ENCODE results near the gene SLC29A1. TPM values are rescaled to one million over a fixed set of nuclear protein-coding genes. Genes with fewer than 3 reads are reported as not detected.

The SLC29A1 gene
- total and polyA plus RNA-seq, 9 of the 15 experiments (the other 6 are each of a cell fraction or from before 2014, with no cell fraction given): 18.9 to 170 (median 57.7) TPM

DNA sequence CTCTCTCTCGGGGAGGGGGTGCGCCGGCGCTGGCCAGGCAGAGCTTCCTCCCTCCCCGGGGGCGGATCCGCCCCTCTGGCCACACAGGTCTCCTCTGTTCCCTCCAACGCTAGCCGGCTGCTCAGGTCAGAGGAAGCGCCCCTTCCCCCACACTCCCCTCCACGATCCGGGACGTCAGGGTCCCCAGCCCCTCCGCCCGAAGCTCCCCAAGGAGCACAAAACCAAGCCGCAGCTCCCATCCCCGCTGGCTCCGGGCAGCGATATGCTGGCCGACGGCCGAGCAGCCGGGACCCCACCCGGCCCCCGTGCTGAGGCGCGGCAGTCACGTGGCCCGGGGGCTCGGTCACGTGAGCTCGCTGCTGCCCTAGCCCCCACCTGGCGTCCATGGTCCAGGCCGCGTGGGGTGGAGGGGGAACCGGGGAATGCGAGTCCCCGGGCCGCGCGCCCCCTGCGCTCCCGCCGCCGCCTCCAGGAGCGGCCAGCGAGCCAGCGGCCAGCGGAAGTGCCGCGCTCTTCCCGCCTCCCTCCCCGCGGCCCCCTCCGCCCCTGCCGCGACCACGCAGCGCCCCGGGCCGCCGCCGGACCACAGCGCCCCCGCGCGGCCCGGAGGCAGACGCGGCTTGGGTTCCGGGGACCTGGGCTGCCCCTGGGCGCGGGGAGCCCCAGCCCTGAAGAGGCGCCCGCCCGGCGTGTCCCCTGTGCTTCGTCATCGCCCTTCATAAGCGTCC is 33.8 kb downstream of the SLC29A1 start, which contains the start of gene SLC35B2 (continued):
- TF ChIP-seq, protein P1, sequence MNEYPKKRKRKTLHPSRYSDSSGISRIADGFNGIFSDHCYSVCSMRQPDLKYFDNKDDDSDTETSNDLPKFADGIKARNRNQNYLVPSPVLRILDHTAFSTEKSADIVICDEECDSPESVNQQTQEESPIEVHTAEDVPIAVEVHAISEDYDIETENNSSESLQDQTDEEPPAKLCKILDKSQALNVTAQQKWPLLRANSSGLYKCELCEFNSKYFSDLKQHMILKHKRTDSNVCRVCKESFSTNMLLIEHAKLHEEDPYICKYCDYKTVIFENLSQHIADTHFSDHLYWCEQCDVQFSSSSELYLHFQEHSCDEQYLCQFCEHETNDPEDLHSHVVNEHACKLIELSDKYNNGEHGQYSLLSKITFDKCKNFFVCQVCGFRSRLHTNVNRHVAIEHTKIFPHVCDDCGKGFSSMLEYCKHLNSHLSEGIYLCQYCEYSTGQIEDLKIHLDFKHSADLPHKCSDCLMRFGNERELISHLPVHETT (CRISPR knock-in tag; conservative IDR thresholded peaks at IDR 0.05 in 1 of 2, IDR thresholded peaks at IDR 0.05 in 1 of 2): peak in 1 of 2 experiments; percentile 89; a peak in 2 of 4 replicates
- TF ChIP-seq ZNF586 (CRISPR knock-in tag; conservative IDR thresholded peaks at IDR 0.05) (0 out of 2 replicates have a peak, but pooled peaks have one; percentile 3), TCF7L2 (IDR thresholded peaks at IDR 0.05; ENCODE audit: low read depth, low read length) (no peak), ILF3 (IDR thresholded peaks at IDR 0.05; ENCODE audit: borderline replicate concordance) (peak; percentile 80; the same call in 1 of the 2 replicates), ZNF232 (CRISPR knock-in tag; IDR thresholded peaks at IDR 0.05) (peak; percentile 81; the same call in 1 of the 2 replicates), MTA3 (IDR thresholded peaks at IDR 0.05; ENCODE audit: borderline replicate concordance) (no peak; the same call in none of the 2 replicates), CEBPB (tag; IDR thresholded peaks at IDR 0.05) (no peak), TAF9B (IDR thresholded peaks at IDR 0.05; ENCODE audit: partially characterized antibody) (no peak), ZBTB1 (CRISPR knock-in tag; IDR thresholded peaks at IDR 0.05; ENCODE audit: borderline replicate concordance, low read depth) (peak; percentile 88; the same call in 1 of the 2 replicates), BMI1 (IDR thresholded peaks at IDR 0.05; ENCODE audit: low read length) (no peak), TGIF2 (CRISPR knock-in tag; IDR thresholded peaks at IDR 0.05) (peak; percentile 88), NR4A1 (CRISPR knock-in tag; IDR thresholded peaks at IDR 0.05) (no peak), NR4A1 (tag; IDR thresholded peaks at IDR 0.05) (no peak), SREBF1 (IDR thresholded peaks at IDR 0.05; ENCODE audit: borderline replicate concordance, low read depth, low read length) (no peak)
- TF ChIP-seq, protein P2, sequence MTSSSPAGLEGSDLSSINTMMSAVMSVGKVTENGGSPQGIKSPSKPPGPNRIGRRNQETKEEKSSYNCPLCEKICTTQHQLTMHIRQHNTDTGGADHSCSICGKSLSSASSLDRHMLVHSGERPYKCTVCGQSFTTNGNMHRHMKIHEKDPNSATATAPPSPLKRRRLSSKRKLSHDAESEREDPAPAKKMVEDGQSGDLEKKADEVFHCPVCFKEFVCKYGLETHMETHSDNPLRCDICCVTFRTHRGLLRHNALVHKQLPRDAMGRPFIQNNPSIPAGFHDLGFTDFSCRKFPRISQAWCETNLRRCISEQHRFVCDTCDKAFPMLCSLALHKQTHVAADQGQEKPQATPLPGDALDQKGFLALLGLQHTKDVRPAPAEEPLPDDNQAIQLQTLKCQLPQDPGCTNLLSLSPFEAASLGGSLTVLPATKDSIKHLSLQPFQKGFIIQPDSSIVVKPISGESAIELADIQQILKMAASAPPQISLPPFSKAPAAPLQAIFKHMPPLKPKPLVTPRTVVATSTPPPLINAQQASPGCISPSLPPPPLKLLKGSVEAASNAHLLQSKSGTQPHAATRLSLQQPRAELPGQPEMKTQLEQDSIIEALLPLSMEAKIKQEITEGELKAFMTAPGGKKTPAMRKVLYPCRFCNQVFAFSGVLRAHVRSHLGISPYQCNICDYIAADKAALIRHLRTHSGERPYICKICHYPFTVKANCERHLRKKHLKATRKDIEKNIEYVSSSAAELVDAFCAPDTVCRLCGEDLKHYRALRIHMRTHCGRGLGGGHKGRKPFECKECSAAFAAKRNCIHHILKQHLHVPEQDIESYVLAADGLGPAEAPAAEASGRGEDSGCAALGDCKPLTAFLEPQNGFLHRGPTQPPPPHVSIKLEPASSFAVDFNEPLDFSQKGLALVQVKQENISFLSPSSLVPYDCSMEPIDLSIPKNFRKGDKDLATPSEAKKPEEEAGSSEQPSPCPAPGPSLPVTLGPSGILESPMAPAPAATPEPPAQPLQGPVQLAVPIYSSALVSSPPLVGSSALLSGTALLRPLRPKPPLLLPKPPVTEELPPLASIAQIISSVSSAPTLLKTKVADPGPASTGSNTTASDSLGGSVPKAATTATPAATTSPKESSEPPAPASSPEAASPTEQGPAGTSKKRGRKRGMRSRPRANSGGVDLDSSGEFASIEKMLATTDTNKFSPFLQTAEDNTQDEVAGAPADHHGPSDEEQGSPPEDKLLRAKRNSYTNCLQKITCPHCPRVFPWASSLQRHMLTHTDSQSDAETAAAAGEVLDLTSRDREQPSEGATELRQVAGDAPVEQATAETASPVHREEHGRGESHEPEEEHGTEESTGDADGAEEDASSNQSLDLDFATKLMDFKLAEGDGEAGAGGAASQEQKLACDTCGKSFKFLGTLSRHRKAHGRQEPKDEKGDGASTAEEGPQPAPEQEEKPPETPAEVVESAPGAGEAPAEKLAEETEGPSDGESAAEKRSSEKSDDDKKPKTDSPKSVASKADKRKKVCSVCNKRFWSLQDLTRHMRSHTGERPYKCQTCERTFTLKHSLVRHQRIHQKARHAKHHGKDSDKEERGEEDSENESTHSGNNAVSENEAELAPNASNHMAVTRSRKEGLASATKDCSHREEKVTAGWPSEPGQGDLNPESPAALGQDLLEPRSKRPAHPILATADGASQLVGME (CRISPR knock-in tag; IDR thresholded peaks at IDR 0.05): 0 out of 2 replicates have a peak, but pooled peaks have one; percentile 17
- TF ChIP-seq, protein P3, sequence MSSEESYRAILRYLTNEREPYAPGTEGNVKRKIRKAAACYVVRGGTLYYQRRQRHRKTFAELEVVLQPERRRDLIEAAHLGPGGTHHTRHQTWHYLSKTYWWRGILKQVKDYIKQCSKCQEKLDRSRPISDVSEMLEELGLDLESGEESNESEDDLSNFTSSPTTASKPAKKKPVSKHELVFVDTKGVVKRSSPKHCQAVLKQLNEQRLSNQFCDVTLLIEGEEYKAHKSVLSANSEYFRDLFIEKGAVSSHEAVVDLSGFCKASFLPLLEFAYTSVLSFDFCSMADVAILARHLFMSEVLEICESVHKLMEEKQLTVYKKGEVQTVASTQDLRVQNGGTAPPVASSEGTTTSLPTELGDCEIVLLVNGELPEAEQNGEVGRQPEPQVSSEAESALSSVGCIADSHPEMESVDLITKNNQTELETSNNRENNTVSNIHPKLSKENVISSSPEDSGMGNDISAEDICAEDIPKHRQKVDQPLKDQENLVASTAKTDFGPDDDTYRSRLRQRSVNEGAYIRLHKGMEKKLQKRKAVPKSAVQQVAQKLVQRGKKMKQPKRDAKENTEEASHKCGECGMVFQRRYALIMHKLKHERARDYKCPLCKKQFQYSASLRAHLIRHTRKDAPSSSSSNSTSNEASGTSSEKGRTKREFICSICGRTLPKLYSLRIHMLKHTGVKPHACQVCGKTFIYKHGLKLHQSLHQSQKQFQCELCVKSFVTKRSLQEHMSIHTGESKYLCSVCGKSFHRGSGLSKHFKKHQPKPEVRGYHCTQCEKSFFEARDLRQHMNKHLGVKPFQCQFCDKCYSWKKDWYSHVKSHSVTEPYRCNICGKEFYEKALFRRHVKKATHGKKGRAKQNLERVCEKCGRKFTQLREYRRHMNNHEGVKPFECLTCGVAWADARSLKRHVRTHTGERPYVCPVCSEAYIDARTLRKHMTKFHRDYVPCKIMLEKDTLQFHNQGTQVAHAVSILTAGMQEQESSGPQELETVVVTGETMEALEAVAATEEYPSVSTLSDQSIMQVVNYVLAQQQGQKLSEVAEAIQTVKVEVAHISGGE (CRISPR knock-in tag; IDR thresholded peaks at IDR 0.05): no peak; a peak in 1 of 6 replicates
